Kidney epithelial cell (primary cell): ENCODE measurements around the gene GLIS1. TPM values are rescaled to one million over a fixed set of nuclear protein-coding genes. Genes with fewer than 3 reads are reported as not detected.

Experiments used
- DNase-seq: peaks from one replicate; pipeline ENCODE4 v3.0.0-alpha.2; 2010; ENCODE audit warnings: low read depth
- H3K27me3 ChIP-seq: 2 replicates; pipeline ENCODE4 v1.6.0; 2011; ENCODE audit warnings: low read length; ENCODE audit not compliant: control insufficient read depth, insufficient read depth
- H3K36me3 ChIP-seq: 2 replicates; pipeline ENCODE4 v1.5.1; 2011; ENCODE audit warnings: low read length; ENCODE audit not compliant: control insufficient read depth, insufficient read depth
- H3K4me3 ChIP-seq: 2 replicates; pipeline ENCODE4 v1.5.1; 2011; ENCODE audit warnings: low read depth, mild to moderate bottlenecking, control low read depth, low read length
- CTCF ChIP-seq: IDR thresholded peaks from 2 replicates; pipeline ENCODE4 v1.5.1; 2011; ENCODE audit warnings: mild to moderate bottlenecking, moderate library complexity, low read length, control low read depth, inconsistent platforms; ENCODE audit not compliant: insufficient read depth, poor library complexity, severe bottlenecking
- total RNA-seq: library from RNA; depleted of rRNA; stranded (reverse); fragments of >200 nt; gene quantifications from 2 replicates; pipeline ENCODE4 v1.2.3, GENCODE V29; 2015

Gene GLIS1
- total RNA-seq, 1 donor from 2014 or later = 0.63 TPM

DNA sequence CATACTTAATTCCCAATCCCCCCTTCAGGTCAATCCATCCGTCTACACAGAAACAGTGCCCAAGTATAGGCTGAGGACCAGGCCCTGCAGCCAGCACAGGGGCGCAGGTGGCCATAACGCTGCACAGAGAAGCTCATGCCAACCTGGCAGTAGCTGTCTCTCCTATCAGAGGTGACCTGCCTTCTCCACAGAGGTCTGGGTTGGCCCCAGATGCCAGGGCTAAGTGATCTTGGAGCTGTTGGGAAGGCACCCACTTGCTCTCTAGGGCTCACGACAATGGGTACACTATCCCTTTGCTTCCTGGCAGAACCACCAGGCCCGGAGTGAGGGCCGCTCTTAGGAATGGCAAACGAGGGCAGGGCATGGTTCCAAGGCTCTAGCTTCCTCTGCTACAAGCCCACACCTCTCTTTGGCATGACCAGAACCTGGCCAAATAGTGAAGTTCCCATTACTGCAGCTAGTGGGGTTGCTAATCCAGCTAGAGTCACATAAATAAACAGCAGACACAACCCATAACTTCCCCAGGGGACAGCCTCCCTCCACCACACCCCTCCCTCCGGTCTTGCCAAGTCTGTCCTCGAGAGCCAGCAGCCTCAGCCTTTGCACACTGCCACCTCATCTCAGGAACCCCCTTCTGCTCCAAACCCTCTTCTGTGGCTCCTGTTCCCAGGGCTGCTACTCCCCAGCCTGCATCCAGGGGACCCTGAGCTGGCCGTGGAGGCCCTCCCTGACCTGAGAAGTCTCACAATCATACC, 113.0 kb downstream of the GLIS1 start:
- no peak for TF ChIP-seq CTCF
- Histone ChIP-seq H3K27me3 (no peaks in the 10 kb centered on the region), H3K36me3 (no peaks in the 10 kb centered on the region), H3K4me3 (no peak overlapping the region)
- no peak for DNase-seq

DNA sequence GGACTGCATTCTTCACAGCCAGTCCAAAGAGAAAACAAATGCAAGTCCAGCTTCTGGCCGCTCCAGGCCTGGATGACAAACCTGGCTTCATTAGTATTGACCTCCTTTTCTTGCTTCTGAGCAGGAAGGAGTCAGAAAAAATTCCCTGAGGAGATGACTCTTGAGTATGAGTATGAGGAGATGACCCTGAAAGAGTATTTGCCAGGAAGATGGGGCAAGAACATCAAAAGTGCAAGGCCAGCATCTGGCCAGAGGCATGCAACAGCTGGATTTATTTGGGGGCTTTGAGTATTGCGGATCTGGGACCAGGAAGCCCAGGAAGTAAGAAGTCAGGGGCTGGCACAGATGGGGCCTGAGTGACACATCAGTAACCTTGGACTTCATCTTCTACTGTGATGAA, 113.9 kb downstream of the GLIS1 start:
- Histone ChIP-seq H3K27me3 (no peaks in the 10 kb centered on the region), H3K4me3 (no peak overlapping the region), H3K36me3 (no peaks in the 10 kb centered on the region)
- TF ChIP-seq CTCF = no peak
- DNase-seq = no peak

DNA sequence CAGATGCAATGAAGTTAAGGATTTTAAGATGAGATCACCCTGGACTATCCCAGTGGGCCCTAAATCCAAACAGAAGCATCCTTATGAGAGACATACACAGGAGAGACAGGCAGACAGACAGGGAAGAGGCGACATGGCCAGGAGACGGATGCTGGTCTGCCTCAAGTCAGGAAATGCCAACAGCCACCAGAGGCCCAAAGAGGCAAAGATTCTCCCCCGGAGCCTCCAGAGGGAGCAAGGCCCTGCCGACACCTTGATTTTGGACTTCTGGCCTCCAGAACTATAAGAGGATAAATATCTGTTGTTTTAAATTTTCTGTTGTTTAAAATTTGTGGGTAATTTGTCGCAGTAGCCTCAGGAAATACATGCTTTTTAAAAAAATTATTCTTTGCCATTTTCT, 116.4 kb downstream of the GLIS1 start:
- no peak overlapping the region for H3K4me3 ChIP-seq
- no peaks in the 10 kb centered on the region for H3K27me3 ChIP-seq
- TF ChIP-seq CTCF = no peak
- DNase-seq = no peak
- no peaks in the 10 kb centered on the region for H3K36me3 ChIP-seq

GRCh38 chr1:53621144-53621543, 117.8 kb downstream of the GLIS1 start:
- no peak for DNase-seq
- TF ChIP-seq CTCF = no peak

GRCh38 chr1:53620061-53620855, 118.7 kb downstream of the GLIS1 start:
- TF ChIP-seq CTCF = no peak
- no peaks in the 10 kb centered on the region for H3K27me3 ChIP-seq
- no peaks in the 10 kb centered on the region for H3K36me3 ChIP-seq
- DNase-seq = no peak
- no peak overlapping the region for H3K4me3 ChIP-seq

More at GRCh38 chr1:53621144-53621543, 117.8 kb downstream of the GLIS1 start:
- no peaks in the 10 kb centered on the region for H3K27me3 ChIP-seq
- no peak overlapping the region for H3K4me3 ChIP-seq
- H3K36me3 ChIP-seq = no peaks in the 10 kb centered on the region
